ENCODE measurements around the gene ARSG. TPM values are rescaled to one million over a fixed set of nuclear protein-coding genes. Genes with fewer than 3 reads are reported as not detected.
A peak's percentile ranks its signal among the peaks of the same experiment; 100 is the strongest.
"Not testable (repeated sequence)": the region's sequence is repeated elsewhere in the genome, so short reads cannot be mapped to it uniquely, and the experiment has no call there.

The ARSG gene
- total and polyA plus RNA-seq, 9 of the 15 experiments (the other 6 are each of a cell fraction or from before 2014, with no cell fraction given): 1.0 to 5.6 (median 1.8) TPM

- in situ Hi-C loops (cut with MboI); intact Hi-C loops (cut with micrococcal nuclease); POLR2A ChIA-PET; H3K36me3 ChIP-seq (ENCODE audit: control insufficient read depth, insufficient read depth, low read length); H4K20me1 ChIP-seq (replicated peaks; ENCODE audit: control insufficient read depth, insufficient read depth, low read length); H3K79me2 ChIP-seq (ENCODE audit: control insufficient read depth, insufficient read depth, low read length); BruUV-seq (replicated peaks); ATAC-seq; H3K9ac ChIP-seq (ENCODE audit: insufficient read depth in 1 of 2, low read depth in 2 of 2, low read length in 2 of 2); FAIRE-seq; H3K4me3 ChIP-seq; H2AFZ ChIP-seq (ENCODE audit: low read depth, low read length); H3K4me1 ChIP-seq (replicated peaks in 1 of 2; ENCODE audit: control insufficient read depth in 2 of 2, insufficient read depth in 2 of 2, low read length in 2 of 2); H3K9me1 ChIP-seq (ENCODE audit: control insufficient read depth, insufficient read depth, low read length); H3K27ac ChIP-seq (ENCODE audit: extremely low read depth, low read depth, low read length); CTCF ChIA-PET (ENCODE audit: low intra/inter-chr PET ratio); H3K9me3 ChIP-seq (replicated peaks; ENCODE audit: control insufficient read depth, insufficient read depth, low read depth, low read length); H3K4me2 ChIP-seq (ENCODE audit: insufficient read depth, low read length); DNase-seq (ENCODE audit: extremely low read depth in 1 of 4, low spot score in 3 of 4): not testable (repeated sequence)
- peaks cover 12 to 22% of the 10 kb centered on the region in 2 experiments; a peak in 3 of 5 replicates for H3K27me3 ChIP-seq (ENCODE audit: control insufficient read depth in 2 of 2, insufficient read depth in 2 of 2, low read length in 2 of 2)
- 0% methylated on average over 1 of the region's 5 CpGs for WGBS (ENCODE audit: insufficient coverage, low coverage, missing lambda C conversion rate)
- TF ChIP-seq ZNF146 (CRISPR knock-in tag; IDR thresholded peaks at IDR 0.05; ENCODE audit: unreplicated experiment): peak; percentile 39
Observed at GRCh38 chr17:68403837-68404236, 112.5 kb downstream of the ARSG start.

- H3K4me2 ChIP-seq (ENCODE audit: insufficient read depth, low read length); H3K27me3 ChIP-seq (ENCODE audit: control insufficient read depth in 2 of 2, insufficient read depth in 2 of 2, low read length in 2 of 2); H3K9me1 ChIP-seq (ENCODE audit: control insufficient read depth, insufficient read depth, low read length); FAIRE-seq; ATAC-seq; in situ Hi-C loops (cut with MboI); H3K36me3 ChIP-seq (ENCODE audit: control insufficient read depth, insufficient read depth, low read length); H3K4me1 ChIP-seq (replicated peaks in 1 of 2; ENCODE audit: control insufficient read depth in 2 of 2, insufficient read depth in 2 of 2, low read length in 2 of 2); H3K9ac ChIP-seq (ENCODE audit: insufficient read depth in 1 of 2, low read depth in 2 of 2, low read length in 2 of 2); H3K9me3 ChIP-seq (replicated peaks; ENCODE audit: control insufficient read depth, insufficient read depth, low read depth, low read length); intact Hi-C loops (cut with micrococcal nuclease); H4K20me1 ChIP-seq (replicated peaks; ENCODE audit: control insufficient read depth, insufficient read depth, low read length); H2AFZ ChIP-seq (ENCODE audit: low read depth, low read length); H3K4me3 ChIP-seq; BruUV-seq (replicated peaks); H3K27ac ChIP-seq (ENCODE audit: extremely low read depth, low read depth, low read length); H3K79me2 ChIP-seq (ENCODE audit: control insufficient read depth, insufficient read depth, low read length); DNase-seq (ENCODE audit: extremely low read depth in 1 of 4, low spot score in 3 of 4): not testable (repeated sequence)
- WGBS (ENCODE audit: insufficient coverage, low coverage, missing lambda C conversion rate): 0% methylated on average over 1 of the region's 1 CpG
- CTCF ChIA-PET (ENCODE audit: low intra/inter-chr PET ratio): interaction anchor here (0.6 kb wide), 1 partner anchor 131 kb away, joined by 3 read pairs; no protein-coding TSS in a partner anchor
- POLR2A ChIA-PET: interaction anchor here (1.1 kb wide), 1 partner anchor 8 kb away, joined by 3 read pairs; no protein-coding TSS in a partner anchor
Observed at GRCh38 chr17:68407656-68408055, 116.4 kb downstream of the ARSG start.
